HG03175 (cell line): Measurements from ENCODE around the gene SLC17A6.

Source experiments
- ATAC-seq: cut with Tn5 transposase; IDR thresholded peaks from one replicate; pipeline ENCODE4 v1.9.1; 2021; ENCODE audit warnings: mild to moderate bottlenecking, moderate library complexity; ENCODE audit not compliant: unreplicated experiment

SLC17A6 gene

GRCh38 chr11:22337596-22338485, at the start of gene SLC17A6:
Gene SLC17A6 (plus strand): TSS chr11:22338381. CDS start chr11:22338534, 153 bp downstream.
- peak; percentile 48 for ATAC-seq

- no peak for ATAC-seq
These were observed 35.8 kb upstream of the SLC17A6 start for GRCh38 chr11:22302368-22302767.

GRCh38 chr11:22304337-22304961, 33.7 kb upstream of the SLC17A6 start:
- ATAC-seq: peak; percentile 66

- no peak for ATAC-seq
These were observed 20.5 kb upstream of the SLC17A6 start for GRCh38 chr11:22317656-22318055.

GRCh38 chr11:22331771-22332170, 6.4 kb upstream of the SLC17A6 start:
- ATAC-seq: no peak

GRCh38 chr11:22336587-22336986, 1.6 kb upstream of the SLC17A6 start:
- ATAC-seq: no peak

- ATAC-seq: no peak
These were observed 1.4 kb downstream of the SLC17A6 start for GRCh38 chr11:22339611-22340010.

GRCh38 chr11:22340235-22340634, 2.1 kb downstream of the SLC17A6 start:
- ATAC-seq: no peak

- ATAC-seq: no peak
These were observed 2.8 kb downstream of the SLC17A6 start for GRCh38 chr11:22340701-22341587.

- ATAC-seq: no peak
These were observed 3.4 kb downstream of the SLC17A6 start for GRCh38 chr11:22341588-22341931.

GRCh38 chr11:22342211-22343031, 4.2 kb downstream of the SLC17A6 start:
- ATAC-seq: no peak

GRCh38 chr11:22343032-22343324, 4.8 kb downstream of the SLC17A6 start:
- ATAC-seq: no peak

- no peak for ATAC-seq
These were observed 5.3 kb downstream of the SLC17A6 start for GRCh38 chr11:22343371-22344032.

- ATAC-seq: no peak
These were observed 5.9 kb downstream of the SLC17A6 start for GRCh38 chr11:22344081-22344480.

GRCh38 chr11:22346282-22346681, 8.1 kb downstream of the SLC17A6 start:
- ATAC-seq: no peak

GRCh38 chr11:22347857-22348487, 9.8 kb downstream of the SLC17A6 start:
- ATAC-seq: no peak

- ATAC-seq: no peak
These were observed 11.3 kb downstream of the SLC17A6 start for GRCh38 chr11:22349491-22349890.

GRCh38 chr11:22359295-22359694, 21.1 kb downstream of the SLC17A6 start:
- ATAC-seq: no peak

GRCh38 chr11:22371160-22371559, 33.0 kb downstream of the SLC17A6 start:
- ATAC-seq: no peak

- no peak for ATAC-seq
These were observed 48.9 kb downstream of the SLC17A6 start for GRCh38 chr11:22387126-22387525.
